Ishikawa (cell line): ENCODE measurements around the gene TSPAN11.

Source experiments
- CEBPB ChIP-seq: IDR thresholded peaks from 2 replicates; pipeline ENCODE4 v1.6.1; 2012
- CREB1 ChIP-seq: IDR thresholded peaks from 2 replicates; pipeline ENCODE4 v1.6.1; 2012; ENCODE audit warnings: low read depth
- EGR1 ChIP-seq: IDR thresholded peaks from 2 replicates; pipeline ENCODE4 v1.6.1; 2012
- EP300 ChIP-seq: IDR thresholded peaks from 2 replicates; pipeline ENCODE4 v1.6.1; 2012; ENCODE audit warnings: borderline replicate concordance
- FOXM1 ChIP-seq: IDR thresholded peaks from 2 replicates; pipeline ENCODE4 v1.6.1; 2012; ENCODE audit warnings: low read depth, borderline replicate concordance
- NFIC ChIP-seq: IDR thresholded peaks from 2 replicates; pipeline ENCODE4 v1.6.1; 2012
- RAD21 ChIP-seq: IDR thresholded peaks from 2 replicates; pipeline ENCODE4 v1.6.1; 2012; ENCODE audit warnings: low read depth
- TAF1 ChIP-seq: IDR thresholded peaks from 2 replicates; pipeline ENCODE4 v1.6.1; 2012; ENCODE audit warnings: low read depth, mild to moderate bottlenecking
- TCF12 ChIP-seq: IDR thresholded peaks from 2 replicates; pipeline ENCODE4 v1.6.1; 2012; ENCODE audit warnings: low read depth
- TEAD4 ChIP-seq: IDR thresholded peaks from 2 replicates; pipeline ENCODE4 v1.6.1; 2012
- USF1 ChIP-seq: IDR thresholded peaks from 2 replicates; pipeline ENCODE4 v1.6.1; 2012
- YY1 ChIP-seq: IDR thresholded peaks from 2 replicates; pipeline ENCODE4 v1.6.1; 2012; ENCODE audit warnings: low read depth
- ZBTB7A ChIP-seq: IDR thresholded peaks from 2 replicates; pipeline ENCODE4 v1.6.1; 2012; ENCODE audit warnings: low read depth
- TF ChIP-seq, protein P1 (sequence below): IDR thresholded peaks from 2 replicates; pipeline ENCODE4 v1.6.1; 2012
- TF ChIP-seq, protein P2 (sequence below): IDR thresholded peaks from 2 replicates; pipeline ENCODE4 v1.6.1; 2012; ENCODE audit warnings: low read depth, mild to moderate bottlenecking

The TSPAN11 gene

DNA sequence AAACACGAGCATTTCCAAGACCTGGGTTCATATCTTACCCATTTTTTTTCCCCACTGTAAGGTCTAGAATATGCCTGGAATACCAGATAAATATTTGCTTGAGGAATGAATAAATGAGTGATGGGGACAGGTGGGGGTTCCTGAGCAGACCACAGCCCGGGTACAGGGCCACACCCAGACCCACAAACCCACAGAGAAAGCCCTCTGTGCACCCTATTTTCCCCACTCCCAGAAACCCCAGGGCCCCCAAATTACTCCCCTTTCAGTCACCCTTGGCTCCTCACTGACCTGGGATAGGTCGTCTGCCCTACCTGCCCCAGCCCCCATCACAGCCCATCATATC lies 80.6 kb downstream of the TSPAN11 start:
- TF ChIP-seq NFIC: no peak
- TF ChIP-seq RAD21: no peak
- no peak for TF ChIP-seq FOXM1
- no peak for TF ChIP-seq CREB1
- no peak for TF ChIP-seq ZBTB7A
- TF ChIP-seq, protein P1, sequence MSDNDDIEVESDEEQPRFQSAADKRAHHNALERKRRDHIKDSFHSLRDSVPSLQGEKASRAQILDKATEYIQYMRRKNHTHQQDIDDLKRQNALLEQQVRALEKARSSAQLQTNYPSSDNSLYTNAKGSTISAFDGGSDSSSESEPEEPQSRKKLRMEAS: no peak
- TF ChIP-seq YY1: no peak
- TF ChIP-seq, protein P2, sequence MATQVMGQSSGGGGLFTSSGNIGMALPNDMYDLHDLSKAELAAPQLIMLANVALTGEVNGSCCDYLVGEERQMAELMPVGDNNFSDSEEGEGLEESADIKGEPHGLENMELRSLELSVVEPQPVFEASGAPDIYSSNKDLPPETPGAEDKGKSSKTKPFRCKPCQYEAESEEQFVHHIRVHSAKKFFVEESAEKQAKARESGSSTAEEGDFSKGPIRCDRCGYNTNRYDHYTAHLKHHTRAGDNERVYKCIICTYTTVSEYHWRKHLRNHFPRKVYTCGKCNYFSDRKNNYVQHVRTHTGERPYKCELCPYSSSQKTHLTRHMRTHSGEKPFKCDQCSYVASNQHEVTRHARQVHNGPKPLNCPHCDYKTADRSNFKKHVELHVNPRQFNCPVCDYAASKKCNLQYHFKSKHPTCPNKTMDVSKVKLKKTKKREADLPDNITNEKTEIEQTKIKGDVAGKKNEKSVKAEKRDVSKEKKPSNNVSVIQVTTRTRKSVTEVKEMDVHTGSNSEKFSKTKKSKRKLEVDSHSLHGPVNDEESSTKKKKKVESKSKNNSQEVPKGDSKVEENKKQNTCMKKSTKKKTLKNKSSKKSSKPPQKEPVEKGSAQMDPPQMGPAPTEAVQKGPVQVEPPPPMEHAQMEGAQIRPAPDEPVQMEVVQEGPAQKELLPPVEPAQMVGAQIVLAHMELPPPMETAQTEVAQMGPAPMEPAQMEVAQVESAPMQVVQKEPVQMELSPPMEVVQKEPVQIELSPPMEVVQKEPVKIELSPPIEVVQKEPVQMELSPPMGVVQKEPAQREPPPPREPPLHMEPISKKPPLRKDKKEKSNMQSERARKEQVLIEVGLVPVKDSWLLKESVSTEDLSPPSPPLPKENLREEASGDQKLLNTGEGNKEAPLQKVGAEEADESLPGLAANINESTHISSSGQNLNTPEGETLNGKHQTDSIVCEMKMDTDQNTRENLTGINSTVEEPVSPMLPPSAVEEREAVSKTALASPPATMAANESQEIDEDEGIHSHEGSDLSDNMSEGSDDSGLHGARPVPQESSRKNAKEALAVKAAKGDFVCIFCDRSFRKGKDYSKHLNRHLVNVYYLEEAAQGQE: no peak
- no peak for TF ChIP-seq TCF12
- no peak for TF ChIP-seq EP300
- TF ChIP-seq USF1: no peak
- TF ChIP-seq TAF1: no peak
- no peak for TF ChIP-seq CEBPB
- TF ChIP-seq EGR1: no peak
- TF ChIP-seq TEAD4: no peak

DNA sequence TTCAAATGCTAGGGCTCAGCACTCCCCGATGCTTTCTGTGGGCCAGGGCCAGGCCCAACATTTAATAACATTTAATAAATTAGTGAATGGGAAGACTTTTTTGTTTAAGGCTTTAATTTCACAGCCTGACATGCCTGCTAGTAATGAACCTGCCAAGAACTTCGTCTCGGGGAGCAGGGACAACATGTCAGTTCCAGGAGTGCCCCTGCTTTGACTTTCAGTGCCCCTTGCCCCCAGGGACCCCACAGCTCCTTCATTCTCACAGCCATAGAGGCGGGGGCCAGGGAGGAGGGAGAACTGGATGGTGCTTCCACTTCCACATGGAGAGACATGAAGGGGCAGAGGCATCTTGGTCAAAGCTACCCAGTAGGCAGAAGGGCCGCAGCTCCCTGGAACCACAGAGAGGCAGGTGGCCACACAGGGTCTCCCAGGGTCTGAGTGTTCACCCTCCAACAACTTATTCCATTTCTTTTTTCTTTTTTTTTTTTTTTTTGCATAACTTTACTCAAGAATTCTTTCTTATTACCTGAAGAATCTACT lies 81.2 kb downstream of the TSPAN11 start:
- TF ChIP-seq TCF12 (no peak), NFIC (no peak), TEAD4 (no peak), YY1 (no peak), RAD21 (no peak), TAF1 (no peak), ZBTB7A (no peak), CEBPB (no peak), FOXM1 (no peak), EP300 (no peak), EGR1 (no peak), USF1 (no peak), CREB1 (no peak)
- TF ChIP-seq, protein P2: no peak
- TF ChIP-seq, protein P1: no peak

DNA sequence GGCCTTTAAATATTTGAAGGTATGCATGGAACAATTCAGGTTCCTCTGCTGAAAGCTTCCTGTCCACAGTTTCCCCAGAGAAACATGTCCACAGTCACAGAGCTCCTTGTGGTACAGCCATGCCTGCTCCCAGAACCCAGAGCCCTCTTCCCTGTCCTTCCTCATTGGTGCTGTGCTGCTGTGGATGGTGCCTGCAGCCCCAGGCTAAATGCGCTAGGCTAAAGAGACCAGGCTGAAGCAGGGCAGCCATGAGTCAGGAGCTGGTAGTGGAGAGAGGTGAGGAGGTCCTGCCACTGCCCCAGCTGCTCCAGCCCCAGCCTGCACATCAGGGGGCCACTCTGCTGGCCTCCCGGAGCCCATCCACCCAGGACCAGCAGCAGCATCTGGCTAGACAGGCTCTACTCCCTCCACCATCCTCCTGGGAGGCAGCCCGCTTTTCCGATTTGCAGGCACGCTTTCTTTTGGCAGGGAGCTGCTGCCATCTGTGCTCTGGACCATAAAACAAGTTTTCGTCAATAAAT lies 81.8 kb downstream of the TSPAN11 start:
- TF ChIP-seq TCF12 (no peak), RAD21 (no peak), ZBTB7A (no peak), TAF1 (no peak), USF1 (no peak), NFIC (no peak), YY1 (no peak), EP300 (no peak), TEAD4 (no peak), CEBPB (no peak), CREB1 (no peak), EGR1 (no peak), FOXM1 (no peak)
- TF ChIP-seq, protein P1: no peak
- TF ChIP-seq, protein P2: no peak
